Naive thymus-derived CD4-positive, alpha-beta T cell (primary cell): ENCODE results near the gene CNRIP1. TPM values are rescaled to one million over a fixed set of nuclear protein-coding genes. Genes with fewer than 3 reads are reported as not detected.
"Not testable (repeated sequence)": the region's sequence is repeated elsewhere in the genome, so short reads cannot be mapped to it uniquely, and the experiment has no call there.

Source experiments
- ATAC-seq: fragments of 150-1000 bp; cut with Tn5 transposase; 2 replicates; pipeline ENCODE4 v1.10.0; 2021; ENCODE audit warnings: mild to moderate bottlenecking, moderate library complexity
- CTCF ChIA-PET: fragments of 350-600 bp; sonication (Branson Sonifier 250); formaldehyde crosslinking; loops from one replicate; lab custom pipeline; 2021; ENCODE audit warnings: antibody characterized with exemption; lab: Charles Lee
- POLR2A ChIA-PET: fragments of 350-600 bp; sonication (Branson Sonifier 250); formaldehyde crosslinking; loops from one replicate; lab custom pipeline; 2021; ENCODE audit warnings: antibody characterized with exemption, inconsistent platforms; lab: Charles Lee
- DNase-seq, 9 donors: peaks; one replicate each; pipeline versions ENCODE4 v3.0.0 to v3.0.0-alpha.2; 2020 to 2022; ENCODE audit warnings: mixed read lengths in 1 of 9
- H3K27ac ChIP-seq: one replicate; pipeline ENCODE4 v1.7.0; 2013; ENCODE audit warnings: mild to moderate bottlenecking, low read depth, low read length, moderate library complexity
- H3K27me3 ChIP-seq, 2 donors: one replicate each; pipeline ENCODE4 v1.7.0; 2013; ENCODE audit warnings: low read length in 2 of 2, mild to moderate bottlenecking in 2 of 2, moderate library complexity in 2 of 2; ENCODE audit not compliant: control insufficient read depth in 2 of 2, insufficient read depth in 2 of 2
- H3K36me3 ChIP-seq, 3 experiments: 1 replicate in 2 of 3; 2 replicates in 1 of 3; pipeline ENCODE4 v1.7.0; 2013; ENCODE audit warnings: low read length in 3 of 3, mild to moderate bottlenecking in 3 of 3, moderate library complexity in 1 of 3; ENCODE audit not compliant: insufficient read depth in 3 of 3, control insufficient read depth in 2 of 3
- H3K4me1 ChIP-seq, 2 donors: one replicate each; pipeline ENCODE4 v1.7.0; 2013; ENCODE audit warnings: low read length in 2 of 2, mild to moderate bottlenecking in 2 of 2, moderate library complexity in 1 of 2; ENCODE audit not compliant: control insufficient read depth in 2 of 2, insufficient read depth in 2 of 2
- H3K4me3 ChIP-seq: 2 replicates; pipeline ENCODE4 v1.7.0; 2013; ENCODE audit warnings: mild to moderate bottlenecking, low read length
- H3K9me3 ChIP-seq, 3 experiments: 1 replicate in 2 of 3; 2 replicates in 1 of 3; pipeline ENCODE4 v1.7.0; 2013; ENCODE audit warnings: low read length in 3 of 3; ENCODE audit not compliant: control insufficient read depth in 2 of 3
- H3K27ac Mint-ChIP-seq, 9 donors: one replicate each; pipeline ENCODE4 v1.8.0; 2020 to 2022; ENCODE audit warnings: mixed read lengths in 9 of 9, mild to moderate bottlenecking in 8 of 9, moderate library complexity in 5 of 9, inconsistent platforms in 2 of 9
- H3K27me3 Mint-ChIP-seq, 5 donors: one replicate each; pipeline ENCODE4 v1.8.0; 2021 to 2022; ENCODE audit warnings: mixed read lengths in 5 of 5, mild to moderate bottlenecking in 1 of 5
- H3K36me3 Mint-ChIP-seq, 5 donors: one replicate each; pipeline ENCODE4 v1.8.0; 2020 to 2022; ENCODE audit warnings: mixed read lengths in 5 of 5, mild to moderate bottlenecking in 3 of 5, inconsistent platforms in 1 of 5
- H3K4me1 Mint-ChIP-seq, 7 donors: one replicate each; pipeline ENCODE4 v1.8.0; 2020 to 2022; ENCODE audit warnings: mixed read lengths in 7 of 7, mild to moderate bottlenecking in 3 of 7, inconsistent platforms in 1 of 7
- H3K4me3 Mint-ChIP-seq, 10 donors: one replicate each; pipeline ENCODE4 v1.8.0; 2020 to 2022; ENCODE audit warnings: mild to moderate bottlenecking in 10 of 10, mixed read lengths in 10 of 10, moderate library complexity in 6 of 10, inconsistent platforms in 2 of 10
- H3K9me3 Mint-ChIP-seq, 11 donors: one replicate each; pipeline ENCODE4 v1.8.0; 2020 to 2022; ENCODE audit warnings: mixed read lengths in 11 of 11, mild to moderate bottlenecking in 4 of 11, inconsistent platforms in 1 of 11, moderate library complexity in 1 of 11
- intact Hi-C, 2 donors: fragments of 100-400 bp; cut with micrococcal nuclease; formaldehyde crosslinking; loops; one replicate each; pipeline ENCODE4 v1.15.1; 2023
- polyA plus RNA-seq, 2 donors: library from polyadenylated mRNA; unstranded; fragments of 300-500 nt; fragmentation: Illumina TruSeq; gene quantifications; one replicate each; pipeline ENCODE4 v1.2.3, GENCODE V29; 2021
- total RNA-seq, 6 experiments: library from RNA in 5 of 6; stranded (reverse) in 5 of 6; gene quantifications; 1 replicate in 5 of 6; 2 replicates in 1 of 6; pipeline ENCODE4 v1.2.3 and lab custom pipeline; 2021 to 2026

The CNRIP1 gene
- total and polyA plus RNA-seq, 7 experiments from 2014 or later: 0.19 to 0.78 (median 0.38) TPM; not detected in 4

GRCh38 chr2:68316111-68316510, 3.6 kb downstream of the CNRIP1 start:
- Histone ChIP-seq H3K9me3 (no peaks in the 10 kb centered on the region), H3K36me3 (no peaks in the 10 kb centered on the region), H3K27ac (no peak overlapping the region), H3K4me3 (no peak overlapping the region), H3K4me1 (peaks cover 6 to 8% of the 10 kb centered on the region in 2 donors), H3K27me3 (peaks cover 0 to 22% of the 10 kb centered on the region in 2 donors)
- Mint-ChIP-seq H3K9me3 (peaks cover 0 to 11% (median 3%) of the 10 kb centered on the region in 11 donors), H3K27me3 (peaks cover 50 to 71% (median 59%) of the 10 kb centered on the region in 5 donors), H3K4me1 (peaks cover 0 to 15% (median 10%) of the 10 kb centered on the region in 7 donors), H3K36me3 (peaks cover 0 to 1% (median 0%) of the 10 kb centered on the region in 5 donors), H3K27ac (no peak overlapping the region), H3K4me3 (no peak overlapping the region)
- ATAC-seq (no peak), DNase-seq (no peak)
- intact Hi-C loops: no loop called here
- ChIA-PET CTCF (interaction anchor here (1.2 kb wide), 1 partner anchor 12 kb away, joined by 4 read pairs; no protein-coding TSS in a partner anchor), POLR2A (no interaction called here)

GRCh38 chr2:68311033-68311432, 8.7 kb downstream of the CNRIP1 start:
- no peaks in the 10 kb centered on the region for H3K9me3 ChIP-seq
- ATAC-seq (no peak), DNase-seq (no peak)
- no peaks in the 10 kb centered on the region for H3K4me1 ChIP-seq
- Mint-ChIP-seq H3K9me3 (peaks cover 0 to 11% (median 2%) of the 10 kb centered on the region in 11 donors), H3K27me3 (peaks cover 21 to 53% (median 30%) of the 10 kb centered on the region in 5 donors), H3K4me3 (no peak overlapping the region), H3K4me1 (no peaks in the 10 kb centered on the region), H3K27ac (no peak overlapping the region), H3K36me3 (no peaks in the 10 kb centered on the region)
- POLR2A ChIA-PET: no interaction called here
- peaks cover 0 to 3% of the 10 kb centered on the region in 2 donors for H3K27me3 ChIP-seq
- H3K36me3 ChIP-seq: no peaks in the 10 kb centered on the region
- intact Hi-C loops: no loop called here
- CTCF ChIA-PET: no interaction called here
- no peak overlapping the region for H3K27ac ChIP-seq
- H3K4me3 ChIP-seq: no peak overlapping the region

- no peak overlapping the region for H3K4me3 Mint-ChIP-seq
- ATAC-seq: no peak
- Histone ChIP-seq H3K9me3 (no peaks in the 10 kb centered on the region), H3K27ac (no peak overlapping the region), H3K36me3 (no peaks in the 10 kb centered on the region), H3K27me3 (peaks cover 0 to 3% of the 10 kb centered on the region in 2 donors), H3K4me1 (no peaks in the 10 kb centered on the region), H3K4me3 (no peak overlapping the region)
- peaks cover 0 to 7% (median 1%) of the 10 kb centered on the region in 11 donors for H3K9me3 Mint-ChIP-seq
- no peaks in the 10 kb centered on the region for H3K36me3 Mint-ChIP-seq
- H3K4me1 Mint-ChIP-seq: no peaks in the 10 kb centered on the region
- peaks cover 18 to 44% (median 34%) of the 10 kb centered on the region in 5 donors for H3K27me3 Mint-ChIP-seq
- POLR2A ChIA-PET: no interaction called here
- no peak overlapping the region for H3K27ac Mint-ChIP-seq
- intact Hi-C loops: no loop called here
- DNase-seq: no peak
- CTCF ChIA-PET: no interaction called here
Measured at GRCh38 chr2:68309426-68309825, 10.3 kb downstream of the CNRIP1 start.

GRCh38 chr2:68303902-68304272, 15.9 kb downstream of the CNRIP1 start:
- H3K36me3 ChIP-seq, H3K9me3 Mint-ChIP-seq, H3K4me1 ChIP-seq, H3K27me3 ChIP-seq, H3K36me3 Mint-ChIP-seq, H3K4me1 Mint-ChIP-seq, intact Hi-C loops, H3K4me3 Mint-ChIP-seq, H3K27ac Mint-ChIP-seq, H3K9me3 ChIP-seq, H3K27ac ChIP-seq, DNase-seq, POLR2A ChIA-PET, H3K4me3 ChIP-seq, ATAC-seq: not testable (repeated sequence)
- CTCF ChIA-PET: interaction anchor here (0.7 kb wide), 1 partner anchor 12 kb away, joined by 4 read pairs; no protein-coding TSS in a partner anchor
- peaks cover 0 to 18% (median 5%) of the 10 kb centered on the region in 5 donors for H3K27me3 Mint-ChIP-seq

- H3K4me3 ChIP-seq: no peak overlapping the region
- no peak for ATAC-seq
- no peaks in the 10 kb centered on the region for H3K36me3 Mint-ChIP-seq
- H3K27me3 ChIP-seq: no peaks in the 10 kb centered on the region
- no peaks in the 10 kb centered on the region for H3K4me1 ChIP-seq
- H3K9me3 Mint-ChIP-seq: no peaks in the 10 kb centered on the region
- no peaks in the 10 kb centered on the region for H3K9me3 ChIP-seq
- no peak overlapping the region for H3K4me3 Mint-ChIP-seq
- no peak overlapping the region for H3K27ac Mint-ChIP-seq
- H3K36me3 ChIP-seq: no peaks in the 10 kb centered on the region
- H3K27me3 Mint-ChIP-seq: peaks cover 0 to 18% (median 5%) of the 10 kb centered on the region in 5 donors
- ChIA-PET POLR2A (no interaction called here), CTCF (interaction anchor here (0.7 kb wide), 1 partner anchor 12 kb away, joined by 4 read pairs; no protein-coding TSS in a partner anchor)
- intact Hi-C loops: no loop called here
- no peak for DNase-seq
- H3K4me1 Mint-ChIP-seq: no peaks in the 10 kb centered on the region
- no peak overlapping the region for H3K27ac ChIP-seq
Measured at GRCh38 chr2:68303033-68303901, 16.5 kb downstream of the CNRIP1 start.

- no peaks in the 10 kb centered on the region for H3K36me3 Mint-ChIP-seq
- H3K4me3 Mint-ChIP-seq: no peak overlapping the region
- H3K27ac ChIP-seq: no peak overlapping the region
- H3K4me3 ChIP-seq: no peak overlapping the region
- DNase-seq (no peak), ATAC-seq (no peak)
- H3K27me3 ChIP-seq: no peaks in the 10 kb centered on the region
- no peaks in the 10 kb centered on the region for H3K9me3 ChIP-seq
- ChIA-PET CTCF (no interaction called here), POLR2A (no interaction called here)
- no peaks in the 10 kb centered on the region for H3K36me3 ChIP-seq
- H3K27ac Mint-ChIP-seq: no peak overlapping the region
- H3K9me3 Mint-ChIP-seq: no peaks in the 10 kb centered on the region
- intact Hi-C loops: no loop called here
- H3K4me1 Mint-ChIP-seq: no peaks in the 10 kb centered on the region
- peaks cover 0 to 13% (median 5%) of the 10 kb centered on the region in 5 donors for H3K27me3 Mint-ChIP-seq
- H3K4me1 ChIP-seq: no peaks in the 10 kb centered on the region
Measured at GRCh38 chr2:68302281-68302875, 17.4 kb downstream of the CNRIP1 start.
